HG03439 (cell line): ENCODE measurements around the gene TRAF3IP3.

ENCODE experiments used
- ATAC-seq: cut with Tn5 transposase; IDR thresholded peaks from one replicate; pipeline ENCODE4 v1.9.1; 2021; ENCODE audit warnings: mild to moderate bottlenecking, moderate library complexity; ENCODE audit not compliant: unreplicated experiment

The TRAF3IP3 gene

GRCh38 chr1:209823143-209824041 lies 67.5 kb downstream of the TRAF3IP3 start:
- ATAC-seq, result no peak

- no peak for ATAC-seq
These were observed 70.0 kb downstream of the TRAF3IP3 start for GRCh38 chr1:209825591-209826434.

- ATAC-seq, result peak; percentile 95
These were observed 71.8 kb downstream of the TRAF3IP3 start, which contains the start of gene UTP25 for GRCh38 chr1:209827384-209828262. Gene UTP25, plus strand, starts transcription at chr1:209827972. Its CDS starts 92 bp downstream, at chr1:209828064.

- no peak for ATAC-seq
These were observed 73.9 kb downstream of the TRAF3IP3 start for GRCh38 chr1:209829716-209830115.

- no peak for ATAC-seq
These were observed 74.9 kb downstream of the TRAF3IP3 start for GRCh38 chr1:209830722-209831121.

GRCh38 chr1:209831615-209832014 lies 75.8 kb downstream of the TRAF3IP3 start:
- no peak for ATAC-seq
